ENCODE data around the gene IDH3B. TPM values are rescaled to one million over a fixed set of nuclear protein-coding genes. Genes with fewer than 3 reads are reported as not detected.
A peak's percentile ranks its signal among the peaks of the same experiment; 100 is the strongest.

Gene IDH3B
- total RNA-seq, 1 donor from 2014 or later, result 65.0 TPM

DNA sequence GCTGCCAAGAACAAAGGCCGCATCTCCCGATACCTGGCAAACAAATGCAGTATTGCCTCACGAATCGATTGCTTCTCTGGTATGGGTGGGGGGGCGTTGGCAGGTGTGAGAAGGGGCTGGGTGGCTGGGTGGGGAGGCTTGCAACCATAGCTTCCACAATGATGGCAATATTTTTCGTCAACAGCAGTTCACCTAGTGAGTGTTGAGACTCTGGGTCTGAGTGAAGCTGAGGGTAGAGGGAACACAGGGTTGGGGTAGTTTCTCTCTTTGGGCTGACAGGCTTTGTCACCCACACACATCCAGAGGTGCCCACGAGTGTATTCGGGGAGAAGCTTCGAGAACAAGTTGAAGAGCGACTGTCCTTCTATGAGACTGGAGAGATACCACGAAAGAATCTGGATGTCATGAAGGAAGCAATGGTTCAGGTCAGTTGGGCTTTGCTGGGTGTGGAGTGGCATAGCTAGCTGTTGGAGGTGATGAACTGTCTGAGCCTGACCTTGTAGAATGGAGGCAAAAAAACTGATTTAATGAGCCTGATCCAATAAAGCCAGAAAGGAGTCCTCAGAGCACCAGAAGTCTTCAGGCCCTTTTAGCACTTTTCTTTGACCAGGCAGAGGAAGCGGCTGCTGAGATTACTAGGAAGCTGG is 7.4 kb downstream of the IDH3B start:
- DNase-seq, result no peak

- DNase-seq, result no peak
Observed at GRCh38 chr20:2655331-2656116, 8.5 kb downstream of the IDH3B start.

DNA sequence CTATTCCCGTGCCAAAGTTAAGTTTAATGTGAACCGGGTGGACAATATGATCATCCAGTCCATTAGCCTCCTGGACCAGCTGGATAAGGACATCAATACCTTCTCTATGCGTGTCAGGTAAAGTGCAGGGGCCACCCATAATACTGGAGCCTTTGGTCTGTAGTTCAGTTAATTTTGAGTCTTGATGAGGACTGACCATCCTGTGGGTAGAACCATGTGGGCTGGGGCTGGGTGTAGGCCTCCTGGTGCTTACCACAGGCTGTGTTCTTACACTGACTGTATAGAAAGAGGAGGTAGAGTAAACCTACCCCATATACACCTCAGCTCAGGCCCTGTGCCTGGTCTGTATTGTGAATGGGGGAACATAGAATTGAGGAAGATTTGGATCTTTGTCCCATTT is 9.2 kb downstream of the IDH3B start:
- no peak for DNase-seq

DNA sequence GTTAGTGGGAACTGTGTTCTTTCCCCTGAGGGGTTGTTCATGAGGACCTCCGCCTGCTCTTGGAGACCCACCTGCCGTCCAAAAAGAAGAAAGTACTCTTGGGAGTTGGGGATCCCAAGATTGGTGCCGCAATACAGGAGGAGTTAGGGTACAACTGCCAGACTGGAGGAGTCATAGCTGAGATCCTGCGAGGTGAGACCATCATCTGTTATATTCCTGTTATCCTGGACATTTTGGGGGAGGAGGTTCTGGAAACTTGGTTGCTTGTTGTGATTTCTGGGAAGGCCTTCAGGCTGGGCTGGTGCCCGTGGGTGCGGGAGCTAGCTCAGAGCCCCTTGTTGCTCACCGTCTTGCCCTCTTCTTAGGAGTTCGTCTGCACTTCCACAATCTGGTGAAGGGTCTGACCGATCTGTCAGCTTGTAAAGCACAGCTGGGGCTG is 9.6 kb downstream of the IDH3B start:
- no peak for DNase-seq

GRCh38 chr20:2653556-2654383 is 10.2 kb downstream of the IDH3B start:
- no peak for DNase-seq

DNA sequence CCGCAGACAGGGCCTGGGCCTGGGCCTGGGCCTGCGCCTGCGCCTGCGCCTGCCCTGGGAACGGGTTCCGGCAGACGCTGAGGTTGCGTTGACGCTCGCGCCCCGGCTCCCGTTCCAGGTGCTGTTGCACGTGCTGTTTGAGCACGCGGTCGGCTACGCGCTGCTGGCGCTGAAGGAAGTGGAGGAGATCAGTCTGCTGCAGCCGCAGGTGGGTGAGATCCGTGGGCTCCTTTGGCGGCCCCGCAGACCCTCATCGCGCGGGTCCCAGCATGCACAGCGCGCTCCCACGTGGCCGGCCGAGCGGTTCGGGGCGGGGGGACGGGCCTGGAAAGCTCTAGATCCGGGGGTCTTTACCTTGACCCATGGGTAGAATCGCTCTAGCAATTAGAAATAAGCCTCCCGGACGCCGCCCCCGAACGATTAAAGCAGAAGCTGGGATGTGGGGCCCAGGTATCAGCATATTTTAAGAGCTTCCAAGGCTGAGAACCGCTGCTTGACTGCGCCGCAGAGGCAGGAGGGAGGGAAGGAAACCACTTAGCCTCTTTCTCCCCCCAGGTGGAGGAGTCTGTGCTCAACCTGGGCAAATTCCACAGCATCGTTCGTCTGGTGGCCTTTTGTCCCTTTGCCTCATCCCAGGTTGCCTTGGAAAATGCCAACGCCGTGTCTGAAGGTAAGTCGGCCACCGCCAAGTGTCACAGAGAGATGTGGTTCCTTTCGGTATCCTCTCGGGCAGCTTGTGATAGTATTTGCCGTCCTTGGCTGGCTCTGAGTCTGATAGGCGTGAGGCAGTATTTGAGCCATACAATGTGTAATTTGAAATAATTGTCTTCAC is 11.1 kb downstream of the IDH3B start:
- DNase-seq, result no peak

- DNase-seq, result peak; percentile 86
Observed at GRCh38 chr20:2651772-2652723, 12.0 kb downstream of the IDH3B start, which contains the start of gene NOP56. Gene NOP56, plus strand, starts transcription at chr20:2652632. Its CDS starts 29 bp downstream, at chr20:2652661.

DNA sequence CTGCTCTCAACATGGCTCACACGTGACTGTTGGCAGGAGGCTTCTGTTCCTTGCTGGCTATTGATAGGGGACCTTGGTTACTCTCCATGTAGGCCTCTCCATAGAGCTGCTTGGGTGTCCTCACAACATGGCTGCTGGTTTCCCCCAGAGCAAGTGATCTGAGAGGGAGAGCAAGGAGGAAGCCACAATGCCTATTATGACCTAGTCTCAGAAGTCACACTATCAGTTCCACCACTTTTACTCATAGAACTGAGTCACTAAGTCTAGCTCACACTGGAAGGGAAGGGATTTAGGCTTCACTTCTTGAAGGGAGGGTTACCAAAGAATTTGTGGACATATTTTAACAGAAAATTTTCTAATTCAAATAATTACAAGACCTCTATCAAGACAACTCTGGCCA is 20.3 kb downstream of the IDH3B start:
- no peak for DNase-seq

- no peak for DNase-seq
Observed at GRCh38 chr20:2640899-2641298, 23.1 kb downstream of the IDH3B start.

DNA sequence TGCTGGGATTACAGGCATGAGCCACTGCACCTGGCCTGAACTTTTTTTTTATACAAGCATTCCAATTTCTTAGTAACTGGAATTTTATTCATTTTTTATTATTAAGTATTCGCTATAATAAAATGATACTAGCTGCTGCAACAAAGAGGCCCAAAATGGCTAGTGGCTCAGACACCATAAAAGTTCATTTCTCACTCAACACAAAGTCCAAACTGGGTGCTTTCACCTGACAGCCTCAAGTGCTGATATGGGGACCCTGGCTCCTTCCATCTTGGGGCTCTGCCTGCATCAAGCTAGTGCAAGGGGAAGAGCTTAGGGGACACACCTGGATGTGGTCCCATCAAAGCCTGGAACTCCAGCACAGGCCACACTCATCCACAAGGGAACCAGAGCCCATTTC is 23.8 kb downstream of the IDH3B start:
- no peak for DNase-seq

DNA sequence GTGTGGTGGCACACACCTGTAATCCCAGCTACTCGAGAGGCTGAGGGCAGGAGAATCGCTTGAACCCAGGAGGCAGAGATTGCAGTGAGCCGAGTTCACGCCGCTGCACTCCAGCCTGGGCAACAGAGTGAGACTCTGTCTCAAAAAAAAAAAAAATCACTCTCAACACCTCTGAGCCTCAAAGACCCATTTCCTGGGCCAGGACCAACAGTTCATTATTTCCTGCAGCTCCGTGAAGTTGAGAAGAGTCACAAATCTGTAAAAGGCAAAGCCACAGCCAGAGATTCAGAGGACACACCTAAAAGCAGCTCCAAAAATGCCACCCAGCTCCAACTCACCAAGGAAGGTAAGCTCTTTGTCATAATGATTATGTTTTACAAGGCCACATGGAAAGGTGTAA is 26.8 kb downstream of the IDH3B start:
- no peak for DNase-seq

DNA sequence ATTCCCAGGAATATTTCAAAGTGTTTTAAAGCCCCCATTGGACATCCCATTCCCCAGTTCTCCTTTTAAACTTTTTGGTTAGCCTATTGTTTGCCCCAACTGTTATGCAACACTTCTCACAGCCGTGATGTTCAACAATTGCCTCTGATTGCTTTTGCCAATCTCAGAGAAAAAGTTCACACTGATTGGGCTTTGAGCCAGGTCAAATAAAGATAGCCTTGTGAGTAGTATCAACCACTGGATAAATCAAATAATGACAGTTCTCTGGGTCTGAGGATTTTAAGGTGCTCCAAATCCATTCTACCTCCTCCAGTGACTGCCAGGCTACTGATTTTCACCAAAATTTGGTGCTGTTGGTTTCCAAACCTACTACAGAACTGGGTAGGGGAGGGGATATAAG is 30.6 kb downstream of the IDH3B start:
- no peak for DNase-seq

DNA sequence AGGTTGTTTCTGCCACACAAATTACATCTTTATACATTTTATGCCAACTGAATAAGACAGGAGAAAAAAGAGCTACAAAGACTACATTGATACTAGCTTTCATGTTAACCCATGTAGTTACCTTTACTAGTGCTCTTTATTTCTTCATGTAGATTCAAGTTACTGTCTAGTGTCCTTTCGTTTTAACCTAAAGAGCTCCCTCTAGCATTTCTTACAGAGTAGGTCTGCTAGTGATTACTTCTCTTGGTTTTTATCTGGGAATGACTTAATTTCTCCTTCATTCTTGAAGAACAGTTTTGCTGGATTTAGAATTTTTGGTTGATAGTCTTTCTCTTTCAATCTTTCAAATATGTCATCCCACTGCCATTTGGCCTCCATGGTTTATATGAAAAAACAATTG is 32.8 kb downstream of the IDH3B start:
- DNase-seq, result no peak

- DNase-seq, result no peak
Observed at GRCh38 chr20:2626853-2627541, 37.0 kb downstream of the IDH3B start.

DNA sequence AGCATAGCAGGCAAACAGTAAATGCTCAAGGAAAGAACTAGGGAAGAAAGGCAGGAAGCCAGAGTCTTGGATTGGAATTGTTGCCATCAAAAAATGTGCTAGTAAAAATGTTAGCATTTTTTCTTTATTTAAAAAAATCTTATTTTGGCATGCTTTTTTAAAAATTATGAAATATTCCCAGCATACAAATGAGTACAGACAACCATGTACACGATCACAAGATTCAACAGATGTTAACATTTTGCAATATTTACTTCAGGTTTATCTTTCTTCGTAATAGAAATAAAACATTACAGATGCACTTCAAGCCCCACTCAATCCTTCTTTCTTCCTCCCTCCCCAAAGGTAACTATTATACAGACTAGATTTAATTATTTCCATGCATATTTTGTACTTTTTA is 39.0 kb downstream of the IDH3B start:
- DNase-seq, result no peak

DNA sequence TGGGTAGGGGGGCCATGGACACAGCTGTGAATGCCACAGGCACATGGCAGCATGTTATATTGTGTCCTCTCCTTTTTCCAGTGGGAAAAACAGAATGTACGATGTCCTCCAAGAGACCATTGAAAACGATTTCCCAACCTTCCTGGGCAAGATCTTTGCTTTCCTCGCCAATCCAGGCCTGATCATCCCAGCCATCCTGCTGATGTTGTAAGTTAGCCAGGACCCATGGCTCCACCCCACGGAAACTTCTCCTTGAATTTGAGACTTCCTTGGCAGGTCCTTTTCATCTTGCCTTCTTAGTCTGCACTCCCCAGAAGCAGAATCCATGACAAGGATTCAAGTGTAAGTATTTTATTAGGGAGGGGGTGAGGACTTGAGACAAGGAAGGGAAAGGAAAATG is 39.8 kb downstream of the IDH3B start:
- DNase-seq, result no peak

DNA sequence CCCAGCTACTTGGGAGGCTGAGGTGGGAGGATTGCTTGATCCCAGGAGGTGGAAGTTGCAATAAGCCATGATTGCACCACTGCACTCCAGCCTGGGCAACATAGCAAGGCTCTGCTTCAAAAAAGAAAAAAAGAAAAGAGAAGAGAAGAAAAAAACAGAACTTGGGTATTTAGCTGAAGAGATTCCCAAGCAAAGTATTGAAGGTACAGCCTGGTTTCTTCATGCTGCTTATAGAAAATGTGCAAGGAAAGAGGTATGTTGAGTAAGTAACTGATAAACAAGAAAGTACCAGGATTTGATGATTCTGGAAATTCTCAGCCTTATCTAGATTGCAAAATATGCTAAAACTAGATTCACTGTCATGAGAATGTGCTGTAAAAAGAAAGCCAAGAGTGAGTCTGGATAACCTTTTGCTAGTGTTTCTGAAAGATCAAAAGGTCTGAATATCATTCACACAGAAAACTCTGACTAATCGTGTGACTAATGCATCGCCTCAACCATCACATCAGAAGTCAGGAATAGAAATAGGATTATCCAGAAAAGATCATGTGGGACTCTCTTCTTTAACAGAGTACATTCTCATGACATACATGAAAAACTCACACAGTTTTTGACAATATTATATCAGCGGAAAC is 43.9 kb downstream of the IDH3B start:
- no peak for DNase-seq

- no peak for DNase-seq
Observed at GRCh38 chr20:2619337-2619736, 44.7 kb downstream of the IDH3B start.

DNA sequence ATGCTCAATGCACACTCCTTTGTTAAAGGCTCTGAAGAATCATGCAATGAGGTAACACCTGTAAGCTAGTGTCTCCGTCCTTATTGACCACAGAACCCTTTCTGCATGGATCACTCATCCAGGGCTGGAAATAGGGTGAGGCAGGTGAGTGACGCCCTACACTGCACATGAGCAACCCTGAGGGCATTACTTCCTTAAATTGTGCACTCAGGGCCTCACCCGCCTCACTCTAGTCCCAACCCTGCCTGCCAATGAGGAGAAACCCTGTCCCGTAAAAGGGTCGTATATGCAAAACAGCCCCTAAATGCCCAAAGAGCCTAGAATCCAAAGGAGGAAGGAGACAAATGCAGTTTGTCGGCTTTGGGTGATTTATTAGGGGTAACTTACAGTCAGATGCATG is 45.2 kb downstream of the IDH3B start:
- no peak for DNase-seq

Data from skin of body (tissue), 2 donors.